HG02763 (cell line): ENCODE measurements around the gene DENND1A.
"Not testable (repeated sequence)": the region's sequence is repeated elsewhere in the genome, so short reads cannot be mapped to it uniquely, and the experiment has no call there.

Experiments
- ATAC-seq: cut with Tn5 transposase; IDR thresholded peaks from one replicate; pipeline ENCODE4 v1.9.1; 2021; ENCODE audit warnings: mild to moderate bottlenecking, moderate library complexity; ENCODE audit not compliant: unreplicated experiment

DENND1A gene

DNA sequence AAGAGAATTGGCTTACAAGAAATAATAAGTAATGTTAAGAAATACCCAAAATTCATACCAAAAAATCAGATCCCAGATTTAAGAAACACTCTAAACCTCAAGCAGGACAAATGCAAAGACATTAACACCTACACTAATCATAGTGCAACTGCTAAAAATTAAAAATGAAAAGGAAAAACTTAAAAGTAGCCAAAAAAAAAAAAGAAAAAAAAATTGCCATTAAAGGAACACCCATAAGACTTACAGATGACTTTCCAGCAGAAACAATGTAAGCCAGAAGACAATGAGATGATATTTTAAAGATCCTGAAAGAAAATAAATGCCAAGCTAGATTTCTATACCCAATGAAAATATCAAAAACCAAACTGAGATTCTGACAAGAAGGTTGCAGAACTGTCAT is 101.5 kb downstream of the DENND1A start:
- ATAC-seq = no peak

DNA sequence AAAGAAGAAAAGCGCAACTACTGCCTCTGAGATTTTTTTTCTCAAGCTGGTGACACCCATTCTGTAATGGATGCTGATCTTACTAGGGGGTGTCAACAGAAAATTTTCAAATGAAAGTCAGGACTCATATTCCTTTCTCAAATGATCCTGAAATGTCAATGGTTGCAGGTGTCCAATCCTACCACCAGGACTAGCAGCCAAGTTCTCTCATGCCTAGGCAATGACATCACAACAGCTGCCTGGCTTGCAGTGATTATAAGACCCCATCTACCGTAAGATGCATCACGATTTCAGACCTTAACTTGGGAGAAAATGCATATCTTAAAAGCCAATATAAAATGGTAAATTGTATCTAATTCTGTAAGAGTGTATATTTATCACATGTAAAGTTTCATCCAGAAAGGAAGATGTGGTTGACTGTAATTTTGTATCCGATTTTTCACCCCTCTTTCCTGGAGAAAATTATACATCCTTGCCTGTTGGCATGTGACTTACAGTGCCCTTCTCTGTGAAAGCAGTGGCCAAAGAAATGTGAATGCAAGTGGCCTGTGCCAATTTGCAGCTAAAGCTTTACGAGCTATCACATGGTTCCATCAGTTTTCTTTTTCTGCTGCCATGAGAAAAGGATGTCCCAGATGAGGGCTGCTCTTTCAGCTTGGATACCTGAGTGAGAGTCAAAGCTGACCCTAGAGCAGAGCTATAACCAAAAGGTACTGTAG is 104.4 kb downstream of the DENND1A start:
- ATAC-seq = no peak

DNA sequence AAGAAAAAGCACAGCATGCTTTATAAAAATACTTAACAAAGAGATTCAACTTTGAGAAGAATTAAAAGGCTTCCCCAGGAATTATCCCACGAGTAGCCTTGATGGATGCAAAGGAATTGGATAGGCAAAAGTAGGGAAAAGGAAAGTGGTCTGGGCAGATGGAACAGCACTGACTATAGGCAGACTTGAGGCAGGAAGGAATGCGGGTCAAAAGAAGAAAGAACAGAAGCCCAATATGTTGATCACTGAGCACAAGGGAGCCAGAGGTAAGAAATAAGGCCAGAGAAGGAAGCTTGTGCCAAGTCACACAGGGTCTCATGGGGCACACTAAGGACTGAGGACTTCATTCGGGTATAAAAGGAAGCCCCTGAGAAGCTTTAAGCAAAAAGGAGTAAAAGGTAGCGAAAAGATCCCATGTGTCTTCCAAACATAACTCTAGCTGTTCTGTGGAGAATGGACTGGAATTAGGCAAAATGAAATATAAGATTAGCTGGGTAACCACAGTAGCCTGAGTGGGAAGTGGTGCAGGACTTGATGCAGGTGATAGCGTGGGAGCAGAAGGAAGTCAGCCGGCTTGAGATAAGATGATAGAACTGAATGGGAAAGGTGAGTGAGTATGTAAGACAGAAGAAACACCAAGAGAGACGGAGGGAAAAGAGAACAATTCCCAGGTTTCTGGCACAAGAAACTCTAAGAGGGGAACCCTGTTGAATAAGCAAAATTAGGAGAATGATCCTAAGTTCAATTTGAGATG is 106.6 kb downstream of the DENND1A start:
- ATAC-seq = no peak

DNA sequence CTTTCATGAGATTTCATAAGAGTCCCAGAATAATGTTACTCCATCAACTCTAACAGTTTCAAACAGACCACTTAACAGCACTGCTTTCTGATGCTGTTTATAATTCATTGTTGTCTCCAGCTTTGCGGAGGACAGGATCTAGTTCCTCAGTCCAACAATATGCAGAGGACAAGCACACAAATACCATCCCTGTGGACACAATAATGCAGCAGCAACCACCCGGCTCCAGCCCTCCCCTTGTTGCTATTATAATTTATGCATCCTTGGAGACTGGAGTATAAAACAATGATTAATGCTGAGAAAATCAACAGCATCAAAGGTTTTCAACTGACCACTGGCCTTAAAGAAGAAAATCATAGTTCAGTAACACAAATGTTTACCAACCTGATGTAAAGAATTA is 108.3 kb downstream of the DENND1A start:
- ATAC-seq = no peak

DNA sequence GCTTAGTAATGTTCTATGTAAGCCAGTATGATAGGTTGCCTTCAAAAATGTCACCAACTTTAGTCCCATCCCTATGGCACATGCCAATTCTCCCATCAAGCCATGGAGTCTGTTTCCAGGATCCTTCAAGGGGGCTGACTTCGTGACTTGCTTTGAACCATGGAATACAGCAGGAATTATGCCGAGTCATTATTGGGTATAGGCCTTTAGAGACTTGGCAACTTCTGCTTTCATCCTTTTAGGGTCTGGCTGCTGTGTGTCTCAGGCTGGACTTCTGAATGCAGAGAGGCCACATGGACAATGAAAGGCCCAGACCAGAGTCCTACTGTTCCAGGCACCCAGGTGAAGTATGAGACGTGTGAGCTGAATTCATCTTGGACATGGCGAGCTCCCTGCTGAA is 109.8 kb downstream of the DENND1A start:
- ATAC-seq = no peak

DNA sequence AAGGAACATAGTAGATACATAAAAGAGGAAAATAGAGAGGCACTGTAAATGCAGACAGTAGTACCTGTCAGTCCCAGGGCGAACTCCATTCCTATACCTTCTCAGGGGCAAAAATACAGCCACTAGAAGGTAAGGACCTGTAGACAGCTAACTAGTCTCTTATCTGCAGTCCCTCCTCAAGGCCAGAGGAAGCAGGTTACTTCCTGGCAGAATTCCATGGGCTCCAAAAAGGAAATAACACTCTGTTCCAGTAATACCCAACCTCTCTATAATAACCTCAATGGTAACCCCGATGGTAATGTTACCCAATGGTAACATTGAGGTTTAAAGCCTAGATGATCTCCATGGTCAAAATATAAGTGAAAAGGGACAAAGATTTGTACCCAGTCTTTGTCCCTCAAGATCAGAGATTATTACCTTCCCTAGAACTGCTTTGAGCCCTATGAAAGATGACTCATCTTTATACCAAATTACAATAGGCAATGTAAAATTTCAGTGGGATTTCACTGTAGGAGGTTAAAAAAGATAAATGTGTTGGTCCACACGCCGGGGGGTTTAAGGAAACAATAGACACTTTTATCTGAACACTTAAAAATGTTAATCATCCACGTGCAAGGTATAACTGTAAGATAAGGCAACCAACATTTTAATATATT is 113.0 kb downstream of the DENND1A start:
- ATAC-seq = no peak

DNA sequence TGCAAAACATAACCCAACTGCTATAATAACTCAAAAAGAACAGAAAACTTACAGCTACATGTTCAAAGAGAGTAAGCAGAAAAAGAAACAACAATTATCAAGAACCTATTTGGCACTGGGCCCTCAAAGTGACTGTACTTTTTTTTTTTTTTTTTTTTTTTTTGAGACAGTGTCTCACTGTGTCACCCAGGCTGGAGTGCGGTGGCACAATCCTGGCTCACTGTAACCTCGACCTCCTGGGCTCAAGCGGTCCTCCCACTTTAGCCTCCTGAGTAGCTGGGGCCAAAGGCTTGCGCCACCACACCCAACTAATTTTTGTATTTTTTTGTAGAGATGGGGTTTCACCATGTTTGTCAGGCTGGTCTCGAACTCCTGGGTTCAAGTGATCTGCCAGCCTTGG is 114.1 kb downstream of the DENND1A start:
- ATAC-seq = not testable (repeated sequence)

DNA sequence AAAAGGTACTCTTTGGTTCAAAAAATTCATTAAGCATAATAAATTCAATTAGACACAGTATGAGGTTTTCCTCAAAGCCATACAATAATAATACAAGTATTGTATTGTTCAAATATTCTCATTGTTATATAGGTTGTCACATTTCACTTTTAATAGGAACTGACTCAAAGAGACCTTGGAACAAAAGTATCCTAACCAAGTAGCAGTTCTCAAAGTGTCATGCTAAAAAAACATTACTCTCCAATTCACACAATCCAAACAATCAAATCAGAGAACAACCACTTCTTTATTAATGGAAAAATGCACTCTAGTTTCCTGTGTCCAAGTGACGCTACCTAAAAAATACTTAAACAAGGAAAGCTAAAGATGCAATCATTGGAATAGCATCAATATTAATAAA is 115.4 kb downstream of the DENND1A start:
- no peak for ATAC-seq

DNA sequence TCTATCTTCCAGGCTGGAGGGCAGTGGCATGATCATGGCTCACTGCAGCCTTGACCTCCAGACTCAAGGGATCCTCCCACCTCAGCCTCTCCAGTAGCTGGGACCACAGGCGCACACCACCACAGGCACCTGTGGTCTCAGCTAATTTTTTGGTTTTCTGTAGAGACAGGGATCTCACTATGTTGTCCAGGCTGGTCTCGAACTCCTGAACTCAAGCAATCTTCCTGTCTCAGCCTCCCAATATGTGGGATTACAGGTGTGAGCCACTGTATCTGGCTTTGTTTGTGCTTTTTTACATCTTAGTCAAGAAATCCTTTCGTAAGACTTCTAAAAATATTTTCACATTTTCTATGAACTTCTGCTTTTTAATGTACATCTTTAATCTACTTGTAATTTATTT is 116.9 kb downstream of the DENND1A start:
- ATAC-seq = no peak

DNA sequence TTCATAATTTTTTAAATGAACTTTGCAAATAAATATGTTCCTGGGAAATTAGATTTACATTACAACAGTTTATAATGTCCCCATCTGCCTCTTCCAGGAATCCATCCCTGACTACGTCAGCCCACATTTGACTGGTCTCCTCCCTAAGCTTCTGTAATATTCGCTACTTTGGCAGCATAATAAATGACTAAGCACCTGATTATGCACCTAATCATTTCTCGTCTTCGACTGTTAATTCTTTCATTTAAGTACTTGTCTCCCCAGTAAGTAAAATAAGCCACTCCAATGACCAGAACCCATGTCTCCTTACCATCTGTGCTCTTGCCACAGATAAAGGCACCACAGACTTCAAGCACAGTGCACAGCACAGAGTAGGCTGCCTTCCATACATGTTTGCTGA is 122.7 kb downstream of the DENND1A start:
- ATAC-seq = no peak

DNA sequence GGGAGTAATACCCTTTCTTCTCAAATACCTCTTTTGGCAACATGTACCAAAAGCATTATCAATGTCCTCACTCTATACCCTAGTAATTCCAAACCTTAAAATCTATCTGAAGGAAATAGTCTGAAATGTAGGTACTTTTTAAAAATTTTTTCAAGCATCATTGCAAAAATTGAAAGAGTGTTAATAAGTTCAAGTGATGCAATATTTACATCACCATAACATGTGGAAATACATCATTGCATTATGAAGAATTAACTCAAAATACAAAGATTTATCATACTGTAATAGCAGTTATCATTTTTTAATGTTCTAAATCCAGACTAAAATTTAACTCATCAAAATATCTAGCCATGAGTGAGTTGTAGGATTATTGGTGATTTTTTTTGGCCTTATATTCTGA is 123.1 kb downstream of the DENND1A start:
- ATAC-seq = no peak

DNA sequence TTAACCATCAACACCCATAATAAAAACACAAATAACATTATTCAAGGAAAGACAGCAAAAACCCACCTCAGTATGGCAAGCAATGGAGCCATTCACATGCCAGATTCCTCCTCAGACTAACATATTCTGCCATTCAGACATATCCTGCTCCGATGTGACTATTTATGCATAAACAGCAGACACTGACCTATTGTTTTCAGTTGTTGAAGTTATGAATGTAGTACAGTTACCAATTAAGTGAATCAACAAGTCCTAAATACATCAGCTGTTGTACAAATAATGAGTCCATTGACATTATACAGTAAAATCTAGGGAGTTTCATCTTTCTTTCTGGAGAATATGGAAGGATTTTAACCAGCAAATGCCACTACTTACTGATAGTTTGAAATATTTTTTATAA is 131.7 kb downstream of the DENND1A start:
- no peak for ATAC-seq

DNA sequence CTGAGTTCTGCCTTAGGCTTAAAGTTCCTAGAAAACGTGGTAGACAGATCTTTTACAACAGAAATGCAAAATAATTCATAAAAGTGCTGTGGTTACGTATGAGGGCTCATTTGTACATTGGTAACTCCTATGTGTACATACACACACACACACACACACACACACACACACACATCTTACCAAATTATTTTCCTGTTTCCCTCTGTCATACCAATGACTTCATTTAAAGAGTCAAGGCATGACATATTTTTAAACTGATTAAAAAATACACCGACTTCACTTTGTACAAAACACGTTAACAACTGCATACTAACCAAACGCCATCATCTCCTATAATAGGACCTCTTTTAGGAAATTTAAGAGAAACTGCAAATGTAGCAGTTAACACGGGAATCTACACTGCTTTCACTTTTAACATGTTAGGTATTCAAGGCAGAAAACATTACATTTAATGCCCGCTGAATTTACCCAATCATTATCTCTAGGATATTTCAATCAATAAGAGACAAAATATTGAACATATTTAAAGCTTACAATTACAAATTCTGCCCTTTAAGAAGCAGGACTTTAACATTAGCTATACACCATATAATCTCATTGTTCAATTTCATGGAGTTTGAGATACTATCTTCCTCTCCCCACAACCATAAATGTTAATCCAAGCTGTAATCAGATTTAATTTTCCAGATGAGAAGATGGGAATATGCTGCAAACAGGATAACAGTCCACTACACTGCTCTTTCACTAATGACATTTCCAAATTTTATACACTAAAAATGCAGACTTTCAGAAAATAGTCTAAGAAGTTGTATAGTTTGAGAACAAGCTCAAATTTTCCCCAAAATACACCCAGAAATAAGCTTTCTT is 133.1 kb downstream of the DENND1A start:
- ATAC-seq = no peak

DNA sequence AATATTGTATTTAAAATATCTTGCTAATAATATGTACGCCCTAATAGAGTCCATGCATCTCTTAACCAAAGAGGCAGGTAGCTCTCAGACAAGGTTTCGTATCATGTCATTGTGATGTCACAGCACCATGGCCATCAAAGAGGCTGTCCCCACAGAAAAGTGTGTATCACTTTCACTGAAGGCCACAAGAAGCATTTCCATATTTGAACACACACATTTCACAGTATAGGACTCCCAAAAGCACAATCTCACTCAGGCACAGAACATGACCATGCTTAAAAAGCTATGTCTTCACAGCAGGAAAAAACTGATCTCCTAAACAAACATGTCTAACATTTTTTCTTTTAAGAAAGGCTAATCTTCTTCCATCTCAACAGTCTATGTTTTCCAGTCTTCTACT is 133.8 kb downstream of the DENND1A start:
- ATAC-seq = no peak

DNA sequence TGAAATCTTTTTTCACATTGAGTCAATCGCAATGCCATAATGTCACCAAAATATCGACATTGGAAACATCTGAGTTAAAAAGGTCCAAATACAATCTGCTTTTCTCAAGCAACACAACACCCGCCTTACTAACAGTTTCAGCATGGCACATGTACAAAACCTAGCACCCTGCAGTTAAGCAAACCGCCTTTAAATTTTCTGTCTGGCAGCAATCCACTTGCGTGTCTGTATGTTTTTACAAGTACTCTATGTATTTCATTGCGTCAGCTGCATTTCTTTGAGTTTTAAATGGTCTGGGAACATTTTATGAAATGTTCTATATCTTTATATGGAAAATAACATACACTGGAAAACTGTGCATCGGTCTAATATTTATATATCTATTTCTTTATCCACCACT is 134.6 kb downstream of the DENND1A start:
- ATAC-seq = no peak

DNA sequence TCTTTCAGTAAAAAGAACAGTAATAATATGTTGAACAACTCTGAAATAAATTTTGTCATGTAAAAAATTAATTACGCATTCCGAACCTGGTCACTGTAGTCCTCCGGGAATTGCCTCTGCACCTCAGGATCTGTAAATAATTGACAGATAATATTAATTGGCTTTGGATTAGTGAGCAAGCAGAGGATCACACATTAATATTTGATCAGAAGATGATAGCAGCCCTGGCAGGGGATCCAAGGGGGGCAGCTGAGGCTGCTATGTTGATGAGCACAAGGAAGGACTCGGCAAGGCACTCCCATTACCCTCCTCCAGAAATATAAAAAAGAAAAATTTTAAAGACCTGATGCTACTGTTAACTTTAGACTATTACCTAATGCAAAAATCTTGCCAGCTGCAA is 137.4 kb downstream of the DENND1A start:
- ATAC-seq = no peak

DNA sequence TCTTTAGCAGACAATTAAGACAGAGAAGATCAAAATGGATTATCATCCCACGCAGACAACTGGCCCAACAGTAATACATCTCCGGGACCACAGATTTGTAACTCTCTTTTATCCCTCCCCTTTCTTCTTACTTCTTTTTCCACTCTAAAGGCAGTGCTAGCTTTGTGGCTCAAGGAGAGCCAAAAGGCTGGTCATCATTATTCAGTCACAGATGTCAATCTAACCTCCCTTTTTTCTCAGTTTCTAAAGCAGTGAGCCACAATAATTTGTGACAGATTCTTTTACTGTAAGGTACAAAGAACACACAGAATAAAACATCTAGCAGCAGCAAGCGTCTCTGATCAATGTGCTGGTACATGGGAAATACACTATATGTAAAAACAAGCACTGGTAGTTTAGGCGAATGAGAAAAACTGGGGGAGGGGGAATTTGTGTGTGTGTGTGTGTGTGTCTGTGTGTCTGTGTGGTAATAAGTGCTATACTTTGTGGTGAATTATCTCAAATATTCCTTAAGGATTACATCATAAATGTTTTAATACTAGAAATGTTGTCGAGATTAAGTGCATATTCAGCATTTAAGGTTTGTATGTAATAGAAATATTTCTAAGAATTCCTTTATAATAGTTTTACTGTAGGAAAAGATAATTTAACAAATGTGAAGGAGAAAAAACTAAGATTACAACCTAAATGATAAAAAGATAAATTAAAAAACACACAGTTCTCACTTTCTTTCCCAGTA is 140.2 kb downstream of the DENND1A start:
- ATAC-seq = no peak

DNA sequence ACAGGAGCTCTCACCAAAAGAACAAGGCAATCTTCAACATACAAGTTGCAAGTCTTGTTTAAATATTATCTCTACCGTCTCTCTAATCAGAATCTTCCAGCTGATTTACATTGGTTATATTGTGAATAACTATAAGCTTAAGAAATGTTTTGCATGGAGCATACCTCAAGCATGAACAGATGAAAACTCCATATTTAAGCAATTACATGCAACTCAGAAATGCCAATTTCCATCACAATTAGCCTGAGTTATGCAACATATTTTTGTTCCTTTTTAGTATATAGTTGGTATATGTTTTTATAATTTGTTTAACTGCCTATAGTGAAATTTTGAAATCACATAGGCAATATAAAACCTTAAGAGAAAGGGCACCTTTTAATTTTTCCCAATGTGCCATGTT is 142.5 kb downstream of the DENND1A start:
- no peak for ATAC-seq

DNA sequence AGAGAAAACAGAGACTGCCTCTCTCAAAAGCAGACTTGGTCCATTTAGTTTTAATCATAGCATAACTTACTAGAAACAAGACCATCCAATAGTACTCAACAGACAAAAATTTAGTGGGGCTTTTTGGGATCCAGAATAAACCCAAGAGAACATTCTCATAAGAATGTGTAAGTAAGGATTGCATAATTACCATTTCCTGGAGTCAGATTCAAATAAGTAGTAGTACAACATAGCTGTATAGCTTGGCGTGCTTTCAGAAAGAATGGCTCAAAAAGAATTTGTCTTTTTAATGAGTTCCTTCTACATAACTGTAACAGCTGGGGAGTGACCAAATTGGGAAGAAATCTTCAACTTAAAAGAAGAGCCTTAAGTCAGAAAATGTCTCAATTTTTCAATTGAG is 145.4 kb downstream of the DENND1A start:
- ATAC-seq = no peak

DNA sequence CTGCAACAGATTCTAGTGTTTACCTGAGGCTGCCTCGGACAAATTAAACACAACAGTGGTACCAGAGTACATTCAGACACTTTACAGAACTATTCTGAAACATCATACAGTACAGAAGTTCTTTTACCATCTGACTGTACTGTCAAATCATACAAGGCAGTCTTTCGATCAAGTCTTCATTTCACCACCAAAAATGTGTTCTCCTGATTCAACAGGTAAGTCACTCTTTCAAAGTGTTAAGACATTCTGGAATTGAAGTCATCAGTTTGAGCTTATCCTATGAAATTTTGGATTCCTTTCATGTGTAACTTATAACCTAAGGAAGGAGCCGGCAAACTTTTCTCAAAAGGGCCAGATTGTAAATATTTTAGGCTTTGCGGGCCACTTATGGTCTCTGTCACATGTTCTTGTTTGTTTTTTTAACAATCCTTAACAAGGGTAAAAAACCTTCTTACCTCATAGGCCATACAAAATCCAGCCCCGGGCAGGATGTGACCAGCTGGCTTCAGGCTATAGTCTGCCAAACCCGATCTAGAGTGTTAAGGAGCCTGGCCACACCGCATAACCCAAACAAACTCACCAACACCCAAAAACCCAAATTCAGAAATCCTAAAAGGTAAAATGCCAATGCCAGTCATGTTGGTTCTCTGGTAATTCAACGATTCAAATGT is 151.6 kb downstream of the DENND1A start:
- ATAC-seq = no peak
